ENCODE measurements around the gene NUTM1.
"Not testable (repeated sequence)": the region's sequence is repeated elsewhere in the genome, so short reads cannot be mapped to it uniquely, and the experiment has no call there.

Gene NUTM1

GRCh38 chr15:34392981-34393380 is 49.9 kb downstream of the NUTM1 start:
- DNase-seq; H3K27ac Mint-ChIP-seq; H3K4me1 Mint-ChIP-seq; H3K27me3 Mint-ChIP-seq; H3K4me3 Mint-ChIP-seq; H3K9me3 Mint-ChIP-seq; ATAC-seq (replicated peaks); H3K36me3 Mint-ChIP-seq: not testable (repeated sequence)

- not testable (repeated sequence) for H3K27me3 Mint-ChIP-seq, H3K27ac Mint-ChIP-seq, H3K36me3 Mint-ChIP-seq, H3K4me1 Mint-ChIP-seq, H3K9me3 Mint-ChIP-seq, H3K4me3 Mint-ChIP-seq
- DNase-seq (peak; percentile 36), ATAC-seq (replicated peaks) (peak; percentile 97 to 98)
Observed at GRCh38 chr15:34397637-34398259, 54.6 kb downstream of the NUTM1 start.

GRCh38 chr15:34403160-34403598 is 60.1 kb downstream of the NUTM1 start:
- not testable (repeated sequence) for H3K27me3 Mint-ChIP-seq, H3K4me3 Mint-ChIP-seq, H3K9me3 Mint-ChIP-seq, H3K27ac Mint-ChIP-seq, H3K4me1 Mint-ChIP-seq, DNase-seq, H3K36me3 Mint-ChIP-seq
- peak in 1 of 2 donors; percentile 52 for ATAC-seq (replicated peaks)

- H3K4me1 Mint-ChIP-seq; H3K27me3 Mint-ChIP-seq; ATAC-seq (replicated peaks); H3K4me3 Mint-ChIP-seq; H3K36me3 Mint-ChIP-seq; DNase-seq; H3K9me3 Mint-ChIP-seq; H3K27ac Mint-ChIP-seq: not testable (repeated sequence)
Observed at GRCh38 chr15:34403899-34404298, 60.8 kb downstream of the NUTM1 start.
